ENCODE measurements around the gene CEP164. TPM values are rescaled to one million over a fixed set of nuclear protein-coding genes. Genes with fewer than 3 reads are reported as not detected.

Gene CEP164
- total and polyA plus RNA-seq, 8 donors = 27.4 to 43.6 (median 33.5) TPM

DNA sequence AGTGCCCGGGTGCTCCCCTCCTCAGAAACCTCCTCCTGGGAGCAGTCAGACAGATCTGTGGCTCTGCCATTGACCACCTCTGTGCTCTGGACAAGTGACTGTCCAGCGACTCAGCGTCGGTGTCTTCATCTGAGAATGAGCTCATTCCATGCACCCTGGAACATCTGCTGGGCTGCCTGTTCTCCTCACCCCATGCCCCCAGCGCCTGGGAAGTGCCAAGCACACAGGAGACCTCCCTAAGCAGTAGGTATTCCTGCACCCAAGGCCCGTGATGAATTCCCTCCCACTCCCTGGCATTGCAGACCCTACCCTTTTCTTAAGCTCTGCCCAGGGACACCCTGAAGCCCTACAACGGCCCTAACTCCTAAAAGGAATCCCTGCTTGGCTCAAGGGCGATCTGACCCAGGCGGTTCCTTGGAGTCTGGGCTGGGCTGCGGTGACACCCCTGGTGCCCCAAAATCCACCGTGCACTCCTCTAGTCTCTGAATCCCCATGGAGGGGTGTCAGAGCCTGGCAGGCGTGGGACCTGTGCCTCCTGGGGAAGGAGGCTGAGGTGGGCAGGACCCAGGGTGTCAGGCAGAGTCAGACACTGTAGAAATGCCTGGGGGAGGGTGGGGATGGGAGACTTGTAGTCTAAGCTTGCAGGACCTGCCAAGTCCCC lies 92.0 kb downstream of the CEP164 start:
- Histone ChIP-seq H3K27ac (no peak overlapping the region), H3K27me3 (peaks cover 0 to 11% of the 10 kb centered on the region in 2 donors), H3K9me3 (no peaks in the 10 kb centered on the region), H3K36me3 (no peaks in the 10 kb centered on the region), H3K4me3 (no peak overlapping the region), H3K4me1 (no peaks in the 10 kb centered on the region)
- peak in 1 of 4 donors; percentile 22 for DNase-seq
- intact Hi-C loops (cut with DNase I) = loop anchor here in 1 of 2 donors (10.0 kb wide), 1 partner anchor 385 kb away; no protein-coding TSS in a partner anchor
- TF ChIP-seq, protein P1, sequence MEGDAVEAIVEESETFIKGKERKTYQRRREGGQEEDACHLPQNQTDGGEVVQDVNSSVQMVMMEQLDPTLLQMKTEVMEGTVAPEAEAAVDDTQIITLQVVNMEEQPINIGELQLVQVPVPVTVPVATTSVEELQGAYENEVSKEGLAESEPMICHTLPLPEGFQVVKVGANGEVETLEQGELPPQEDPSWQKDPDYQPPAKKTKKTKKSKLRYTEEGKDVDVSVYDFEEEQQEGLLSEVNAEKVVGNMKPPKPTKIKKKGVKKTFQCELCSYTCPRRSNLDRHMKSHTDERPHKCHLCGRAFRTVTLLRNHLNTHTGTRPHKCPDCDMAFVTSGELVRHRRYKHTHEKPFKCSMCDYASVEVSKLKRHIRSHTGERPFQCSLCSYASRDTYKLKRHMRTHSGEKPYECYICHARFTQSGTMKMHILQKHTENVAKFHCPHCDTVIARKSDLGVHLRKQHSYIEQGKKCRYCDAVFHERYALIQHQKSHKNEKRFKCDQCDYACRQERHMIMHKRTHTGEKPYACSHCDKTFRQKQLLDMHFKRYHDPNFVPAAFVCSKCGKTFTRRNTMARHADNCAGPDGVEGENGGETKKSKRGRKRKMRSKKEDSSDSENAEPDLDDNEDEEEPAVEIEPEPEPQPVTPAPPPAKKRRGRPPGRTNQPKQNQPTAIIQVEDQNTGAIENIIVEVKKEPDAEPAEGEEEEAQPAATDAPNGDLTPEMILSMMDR (IDR thresholded peaks at IDR 0.05) = no peak
- no peak for ATAC-seq

DNA sequence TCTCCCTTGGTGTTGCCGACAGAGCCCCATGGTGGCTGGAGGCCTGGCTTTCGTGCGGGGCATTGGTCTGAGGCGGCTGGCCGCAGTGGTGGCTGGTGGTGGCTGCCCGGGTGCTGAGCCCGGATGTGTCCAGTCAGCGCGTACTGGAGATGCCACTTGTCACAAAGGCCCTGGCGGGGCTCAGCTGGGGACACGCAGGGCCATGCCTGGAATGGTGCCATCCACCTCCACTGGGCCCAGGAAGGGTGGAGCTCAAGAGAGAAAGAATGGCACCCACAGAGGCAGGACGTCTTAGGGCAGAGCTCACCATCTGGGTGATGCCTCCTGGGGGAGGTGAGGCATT lies 92.5 kb downstream of the CEP164 start:
- peaks cover 0 to 11% of the 10 kb centered on the region in 2 donors for H3K27me3 ChIP-seq
- TF ChIP-seq, protein P1 (IDR thresholded peaks at IDR 0.05) = no peak
- no peaks in the 10 kb centered on the region for H3K36me3 ChIP-seq
- DNase-seq (no peak), ATAC-seq (no peak)
- intact Hi-C loops (cut with DNase I) = loop anchor here in 1 of 2 donors (10.0 kb wide), 1 partner anchor 385 kb away; no protein-coding TSS in a partner anchor
- H3K27ac ChIP-seq = no peak overlapping the region
- H3K9me3 ChIP-seq = no peaks in the 10 kb centered on the region
- no peak overlapping the region for H3K4me3 ChIP-seq
- H3K4me1 ChIP-seq = no peaks in the 10 kb centered on the region

DNA sequence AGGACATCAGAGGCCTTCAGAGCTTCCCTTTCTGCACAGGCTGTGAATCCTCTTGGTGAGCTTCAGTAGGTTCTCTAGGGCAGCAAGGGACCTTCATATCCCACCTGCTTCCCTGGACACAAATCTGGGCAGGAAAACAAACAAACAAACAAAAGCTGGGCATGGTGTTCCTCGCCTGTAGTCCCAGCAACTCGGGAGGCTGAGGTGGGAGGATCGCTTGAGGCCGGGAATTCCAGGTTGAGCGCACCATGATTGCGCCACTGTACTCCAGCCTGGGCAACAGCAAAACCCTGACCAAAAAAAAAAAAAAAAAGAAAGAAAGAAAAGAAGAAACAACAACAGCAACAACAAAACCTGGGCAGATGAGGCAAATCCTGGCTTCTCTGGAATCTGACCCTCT lies 92.9 kb downstream of the CEP164 start:
- DNase-seq (no peak), ATAC-seq (no peak)
- H3K9me3 ChIP-seq = no peaks in the 10 kb centered on the region
- no peaks in the 10 kb centered on the region for H3K4me1 ChIP-seq
- H3K4me3 ChIP-seq = no peak overlapping the region
- no peak overlapping the region for H3K27ac ChIP-seq
- intact Hi-C loops (cut with DNase I) = loop anchor here in 1 of 2 donors (10.0 kb wide), 1 partner anchor 384 kb away; no protein-coding TSS in a partner anchor
- TF ChIP-seq, protein P1 (IDR thresholded peaks at IDR 0.05) = no peak
- H3K36me3 ChIP-seq = no peaks in the 10 kb centered on the region
- H3K27me3 ChIP-seq = peaks cover 0 to 11% of the 10 kb centered on the region in 2 donors

DNA sequence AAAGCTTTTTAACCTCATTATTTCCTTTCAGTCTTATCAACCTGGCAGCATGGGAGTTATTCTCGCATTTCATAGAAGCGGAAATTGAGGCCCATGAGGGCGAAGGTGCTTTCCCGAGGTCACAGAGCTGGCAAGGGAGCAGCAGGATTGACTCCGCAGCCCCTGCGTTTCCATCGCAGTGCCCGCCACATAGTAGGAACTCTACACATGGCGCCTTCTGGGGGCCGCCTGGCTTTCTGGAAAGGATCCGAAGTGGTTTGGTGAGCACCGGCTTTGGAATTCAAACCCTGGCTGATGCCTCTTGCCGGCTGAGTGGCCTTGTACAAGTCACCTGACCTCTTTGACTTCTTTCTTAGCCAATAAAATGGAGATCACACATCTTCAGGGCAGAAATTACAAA lies 93.4 kb downstream of the CEP164 start:
- H3K27ac ChIP-seq = no peak overlapping the region
- TF ChIP-seq, protein P1 (IDR thresholded peaks at IDR 0.05) = no peak
- peak in 1 of 4 donors; percentile 16 for DNase-seq
- peaks cover 0 to 11% of the 10 kb centered on the region in 2 donors for H3K27me3 ChIP-seq
- intact Hi-C loops (cut with DNase I) = loop anchor here in 1 of 2 donors (10.0 kb wide), 1 partner anchor 384 kb away; no protein-coding TSS in a partner anchor
- no peaks in the 10 kb centered on the region for H3K36me3 ChIP-seq
- H3K9me3 ChIP-seq = no peaks in the 10 kb centered on the region
- H3K4me3 ChIP-seq = no peak overlapping the region
- H3K4me1 ChIP-seq = no peaks in the 10 kb centered on the region
- ATAC-seq = no peak

DNA sequence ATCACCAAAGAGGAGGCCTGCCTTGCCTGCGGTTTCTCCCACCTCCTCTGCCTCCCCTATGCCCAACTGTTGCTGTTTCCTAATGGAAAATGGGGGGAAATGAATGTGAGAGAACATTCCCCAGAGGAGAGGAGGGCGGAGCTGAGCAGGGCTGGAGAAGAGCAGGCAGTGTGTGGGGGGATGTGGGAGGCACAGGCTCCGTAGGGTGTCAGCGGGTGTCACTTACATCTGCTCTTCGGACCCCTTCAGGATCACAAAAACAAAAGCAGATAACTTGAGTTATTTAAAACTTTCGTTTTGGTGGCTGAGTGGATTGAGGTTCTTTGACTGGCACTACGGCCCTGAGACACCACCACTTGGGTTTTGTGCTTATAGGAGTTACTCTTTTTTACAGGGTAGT lies 93.8 kb downstream of the CEP164 start:
- peak in 1 of 4 donors; percentile 18 for DNase-seq
- ATAC-seq = no peak
- Histone ChIP-seq H3K4me3 (no peak overlapping the region), H3K36me3 (no peaks in the 10 kb centered on the region), H3K27ac (no peak overlapping the region), H3K9me3 (no peaks in the 10 kb centered on the region), H3K4me1 (peaks cover 0 to 3% of the 10 kb centered on the region in 2 donors), H3K27me3 (peaks cover 0 to 14% of the 10 kb centered on the region in 2 donors)
- TF ChIP-seq, protein P1 (IDR thresholded peaks at IDR 0.05) = no peak
- intact Hi-C loops (cut with DNase I) = loop anchor here in 1 of 2 donors (10.0 kb wide), 1 partner anchor 383 kb away; no protein-coding TSS in a partner anchor
